ENCODE measurements around the gene VSIG4.

- TF ChIP-seq CTCF (IDR thresholded peaks at IDR 0.05) (no peak), EZH2 (IDR thresholded peaks at IDR 0.05; ENCODE audit: borderline replicate concordance, insufficient read depth, low read depth, low read length, poor library complexity, severe bottlenecking) (no peak)
These were observed 15.8 kb downstream of the VSIG4 start for GRCh38 chrX:66024092-66024467.
